HG03442 (cell line): Measurements from ENCODE around the gene HPCAL1.
A peak's percentile ranks its signal among the peaks of the same experiment; 100 is the strongest.

Experiments used
- ATAC-seq: cut with Tn5 transposase; IDR thresholded peaks from one replicate; pipeline ENCODE4 v1.9.1; 2021; ENCODE audit warnings: mild to moderate bottlenecking, moderate library complexity; ENCODE audit not compliant: unreplicated experiment

Gene HPCAL1

GRCh38 chr2:10321622-10322021, 18.9 kb downstream of the HPCAL1 start:
- ATAC-seq = no peak

GRCh38 chr2:10322481-10322880, 19.8 kb downstream of the HPCAL1 start:
- no peak for ATAC-seq

- ATAC-seq = no peak
Measured at GRCh38 chr2:10322973-10323372, 20.3 kb downstream of the HPCAL1 start.

GRCh38 chr2:10323535-10323934, 20.8 kb downstream of the HPCAL1 start:
- no peak for ATAC-seq

- no peak for ATAC-seq
Measured at GRCh38 chr2:10324095-10324832, 21.6 kb downstream of the HPCAL1 start.

- no peak for ATAC-seq
Measured at GRCh38 chr2:10325278-10326145, 22.8 kb downstream of the HPCAL1 start.

GRCh38 chr2:10326151-10326616, 23.5 kb downstream of the HPCAL1 start:
- no peak for ATAC-seq

- no peak for ATAC-seq
Measured at GRCh38 chr2:10326707-10327594, 24.2 kb downstream of the HPCAL1 start.

GRCh38 chr2:10327896-10328669, 25.4 kb downstream of the HPCAL1 start:
- ATAC-seq = no peak

GRCh38 chr2:10328670-10329579, 26.2 kb downstream of the HPCAL1 start:
- ATAC-seq = no peak

- no peak for ATAC-seq
Measured at GRCh38 chr2:10329580-10329879, 26.8 kb downstream of the HPCAL1 start.

- ATAC-seq = no peak
Measured at GRCh38 chr2:10329880-10330699, 27.4 kb downstream of the HPCAL1 start.

- no peak for ATAC-seq
Measured at GRCh38 chr2:10330700-10331026, 28.0 kb downstream of the HPCAL1 start.

GRCh38 chr2:10331027-10331701, 28.5 kb downstream of the HPCAL1 start:
- ATAC-seq = peak; percentile 66

GRCh38 chr2:10331702-10332401, 29.1 kb downstream of the HPCAL1 start:
- peak; percentile 84 for ATAC-seq

- no peak for ATAC-seq
Measured at GRCh38 chr2:10332402-10333246, 29.9 kb downstream of the HPCAL1 start.

- no peak for ATAC-seq
Measured at GRCh38 chr2:10333247-10333613, 30.5 kb downstream of the HPCAL1 start.
